GM18873 (cell line): ENCODE measurements around the gene GCNT4.

Source experiments
- ATAC-seq: cut with Tn5 transposase; IDR thresholded peaks from one replicate; pipeline ENCODE4 v1.9.1; 2021; ENCODE audit warnings: mild to moderate bottlenecking, moderate library complexity, moderate number of reproducible peaks; ENCODE audit not compliant: unreplicated experiment, low FRiP score

GCNT4 gene

GRCh38 chr5:75051217-75051751, 1.1 kb downstream of the GCNT4 start:
- no peak for ATAC-seq

DNA sequence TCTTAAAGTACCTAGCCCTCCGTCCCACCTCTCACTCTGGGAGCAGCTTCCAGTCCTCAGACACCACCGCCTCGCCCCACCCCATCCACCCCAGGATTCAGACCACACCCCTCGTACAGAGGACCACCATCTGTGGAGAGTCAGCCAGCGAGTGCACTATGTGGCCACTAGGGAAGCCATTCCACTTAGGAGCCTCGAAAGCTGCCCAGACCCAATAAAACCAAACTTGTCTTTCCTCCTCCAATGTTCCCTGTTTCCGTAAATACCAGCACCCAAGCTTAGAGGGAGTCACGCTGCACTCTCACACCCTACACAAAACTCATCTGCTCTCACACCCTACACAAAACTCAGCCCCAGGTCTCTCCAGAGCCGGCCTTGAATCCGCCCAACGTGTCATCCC, 1.9 kb downstream of the GCNT4 start:
- ATAC-seq, result no peak

DNA sequence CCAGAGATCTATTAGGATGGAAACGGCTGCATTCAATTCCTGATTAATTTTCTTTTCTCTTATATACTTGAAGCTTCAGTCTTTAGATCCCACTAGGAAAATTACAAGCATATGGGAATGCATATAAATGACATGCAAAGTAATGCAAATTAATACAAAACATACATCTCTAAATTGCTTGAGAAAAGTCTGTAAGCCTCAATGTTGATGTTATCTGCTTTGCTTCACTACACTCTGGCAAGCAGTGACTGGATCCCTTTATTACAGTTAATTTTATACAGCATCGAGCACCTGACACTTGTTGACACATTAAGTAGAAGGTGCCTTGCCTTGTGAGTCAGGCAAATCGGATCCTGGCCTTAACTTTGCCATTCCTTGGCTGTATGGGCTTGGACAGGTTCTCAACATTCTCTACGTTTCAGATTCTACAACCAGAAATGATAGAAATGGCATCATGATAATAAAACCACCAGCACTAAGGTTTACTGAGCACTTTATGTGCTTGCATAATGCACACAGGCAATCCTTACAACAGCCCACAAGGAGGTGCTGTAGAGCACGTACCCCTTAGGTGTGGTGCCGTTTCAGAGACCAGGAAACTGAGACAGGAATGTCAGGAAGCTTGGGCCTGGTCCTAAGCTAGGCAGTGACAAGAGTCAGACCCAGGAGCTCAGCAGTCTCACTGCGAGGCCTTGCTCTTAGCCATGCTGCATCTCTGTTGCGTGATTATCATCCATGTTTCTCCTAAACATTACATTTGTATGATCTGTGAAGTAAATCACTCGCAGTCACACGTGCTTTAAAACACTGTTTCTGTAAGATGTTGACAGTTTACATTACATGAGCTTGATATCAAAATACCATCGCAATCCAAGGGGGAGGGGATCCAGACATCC, 2.7 kb downstream of the GCNT4 start:
- ATAC-seq, result no peak

- no peak for ATAC-seq
These were observed 3.9 kb downstream of the GCNT4 start for GRCh38 chr5:75048457-75048953.

- ATAC-seq, result no peak
These were observed 5.0 kb downstream of the GCNT4 start for GRCh38 chr5:75047356-75047755.

DNA sequence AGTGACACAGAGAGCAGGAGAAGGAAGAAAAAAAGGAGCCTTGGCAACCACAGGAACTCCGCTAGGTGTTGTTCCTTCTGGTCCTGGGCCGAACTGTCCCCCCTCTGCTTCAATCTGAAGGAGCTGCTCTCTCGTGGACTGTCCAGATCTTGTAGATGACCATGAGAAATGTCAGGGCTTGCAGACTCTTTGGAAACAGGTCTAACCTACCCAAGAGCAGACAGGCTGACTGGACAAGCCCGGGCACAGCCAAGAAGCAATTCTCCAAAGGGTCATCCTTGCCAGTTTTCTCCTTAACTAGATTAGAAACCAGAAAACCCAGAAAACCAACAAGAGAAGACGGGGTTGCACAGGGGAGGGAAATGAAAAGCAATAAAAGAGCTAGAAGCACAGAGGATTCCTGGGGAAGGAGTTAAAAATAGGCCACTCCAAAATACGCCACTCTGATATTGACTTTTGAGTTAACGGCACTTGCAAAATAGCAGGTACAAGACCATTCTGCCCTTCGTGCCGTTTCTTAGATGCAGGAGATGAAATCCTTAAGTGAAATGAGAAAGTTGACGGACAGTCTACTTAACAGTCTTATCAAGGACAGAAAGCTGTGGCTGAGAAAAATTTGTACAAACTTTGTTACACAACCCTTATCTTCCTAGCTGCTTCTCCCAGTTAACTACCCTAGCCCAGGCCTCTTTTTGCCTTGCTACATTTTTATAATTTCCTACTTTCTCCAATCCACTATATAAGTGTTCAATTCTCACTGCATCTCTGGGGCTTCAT, 5.8 kb downstream of the GCNT4 start:
- ATAC-seq, result no peak

- no peak for ATAC-seq
These were observed 7.3 kb downstream of the GCNT4 start for GRCh38 chr5:75045071-75045470.

GRCh38 chr5:75044406-75044805, 8.0 kb downstream of the GCNT4 start:
- no peak for ATAC-seq

- no peak for ATAC-seq
These were observed 8.6 kb downstream of the GCNT4 start for GRCh38 chr5:75043633-75044264.

DNA sequence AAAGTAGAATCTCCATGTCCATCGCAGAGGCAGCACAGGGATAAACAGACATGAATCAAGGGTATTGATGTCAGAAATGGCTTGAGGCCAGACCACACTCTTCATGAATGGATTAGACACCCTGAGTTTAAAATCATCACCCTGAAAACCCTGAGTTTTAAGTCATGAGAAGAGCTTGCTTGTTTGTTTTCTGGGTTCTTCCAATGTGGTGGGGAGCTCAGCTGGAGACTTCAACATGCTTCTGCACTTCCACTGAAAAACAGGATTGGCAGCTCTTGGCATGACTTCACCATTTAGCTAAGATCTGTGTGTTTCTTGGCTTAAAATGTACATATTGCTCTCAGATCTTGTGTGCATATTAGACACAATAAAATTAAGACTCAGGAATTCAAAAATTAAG, 9.8 kb downstream of the GCNT4 start:
- no peak for ATAC-seq

- ATAC-seq, result no peak
These were observed 11.4 kb downstream of the GCNT4 start for GRCh38 chr5:75040973-75041372.

DNA sequence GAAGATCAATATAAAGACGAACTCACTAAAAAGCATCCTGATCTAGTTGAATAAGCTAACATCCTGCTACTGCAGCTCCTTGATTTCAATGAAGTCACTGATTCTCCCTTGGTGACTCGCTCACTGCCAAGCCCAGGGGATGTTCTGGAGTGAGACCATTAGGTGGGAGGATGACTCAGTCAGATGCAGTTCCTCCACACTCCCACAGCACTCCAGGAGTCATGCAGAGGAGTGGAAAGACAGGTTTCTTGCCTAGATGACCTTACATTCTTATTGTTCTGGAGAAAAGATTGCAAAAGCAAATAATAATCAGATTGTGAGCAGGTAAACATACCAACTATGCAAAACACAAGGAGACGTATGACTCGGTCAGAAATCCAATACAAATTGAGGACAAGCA, 15.3 kb downstream of the GCNT4 start:
- ATAC-seq, result no peak

DNA sequence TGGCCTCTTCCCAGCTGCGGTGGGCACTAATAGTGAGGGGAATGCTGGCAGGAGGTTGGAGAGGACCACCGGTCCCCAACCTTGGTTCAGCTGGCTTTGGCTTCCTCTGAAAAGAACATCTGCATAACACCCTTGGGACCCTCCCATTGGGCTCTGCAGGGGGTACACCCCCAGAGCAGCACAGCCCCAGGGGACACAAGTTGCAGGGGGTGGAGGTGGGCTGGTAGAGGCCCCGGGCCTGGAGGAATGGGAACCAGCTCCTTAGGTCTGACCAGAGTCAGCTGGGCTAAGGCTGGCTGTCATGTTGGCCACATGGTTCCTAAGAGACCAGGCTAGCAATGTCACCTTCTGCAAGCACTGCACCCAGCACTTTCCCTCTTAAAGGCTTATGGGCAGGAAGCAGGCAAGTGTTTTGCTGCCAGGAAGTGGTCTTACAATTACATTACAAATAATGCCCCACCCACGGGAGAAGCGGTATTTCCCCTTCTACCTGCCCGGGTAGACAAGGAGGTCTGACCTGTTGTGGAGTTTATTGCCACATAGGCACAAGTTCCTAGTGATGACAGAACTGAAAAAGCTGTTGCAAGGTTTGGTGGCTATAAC, 18.1 kb downstream of the GCNT4 start:
- no peak for ATAC-seq

- ATAC-seq, result no peak
These were observed 21.0 kb downstream of the GCNT4 start for GRCh38 chr5:75031366-75031765.

DNA sequence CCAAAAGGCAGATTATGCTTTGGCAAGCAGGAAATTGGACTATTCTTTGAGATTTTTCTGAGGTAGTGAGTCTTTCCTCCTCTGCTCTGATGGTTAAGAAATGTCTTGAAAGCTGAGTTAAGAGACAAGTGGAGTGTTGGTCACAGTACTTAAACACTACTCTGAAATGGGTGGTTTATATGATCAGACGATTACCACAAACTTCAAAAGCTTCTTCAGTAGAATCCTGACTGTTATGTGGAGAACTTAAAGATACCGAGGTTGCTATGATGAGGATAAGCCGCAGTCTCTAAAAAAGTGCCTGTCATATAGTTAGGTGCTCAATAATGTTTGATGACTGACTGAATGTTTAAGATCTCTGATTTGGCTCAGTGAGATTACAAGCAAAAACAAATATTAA, 24.3 kb downstream of the GCNT4 start:
- no peak for ATAC-seq

DNA sequence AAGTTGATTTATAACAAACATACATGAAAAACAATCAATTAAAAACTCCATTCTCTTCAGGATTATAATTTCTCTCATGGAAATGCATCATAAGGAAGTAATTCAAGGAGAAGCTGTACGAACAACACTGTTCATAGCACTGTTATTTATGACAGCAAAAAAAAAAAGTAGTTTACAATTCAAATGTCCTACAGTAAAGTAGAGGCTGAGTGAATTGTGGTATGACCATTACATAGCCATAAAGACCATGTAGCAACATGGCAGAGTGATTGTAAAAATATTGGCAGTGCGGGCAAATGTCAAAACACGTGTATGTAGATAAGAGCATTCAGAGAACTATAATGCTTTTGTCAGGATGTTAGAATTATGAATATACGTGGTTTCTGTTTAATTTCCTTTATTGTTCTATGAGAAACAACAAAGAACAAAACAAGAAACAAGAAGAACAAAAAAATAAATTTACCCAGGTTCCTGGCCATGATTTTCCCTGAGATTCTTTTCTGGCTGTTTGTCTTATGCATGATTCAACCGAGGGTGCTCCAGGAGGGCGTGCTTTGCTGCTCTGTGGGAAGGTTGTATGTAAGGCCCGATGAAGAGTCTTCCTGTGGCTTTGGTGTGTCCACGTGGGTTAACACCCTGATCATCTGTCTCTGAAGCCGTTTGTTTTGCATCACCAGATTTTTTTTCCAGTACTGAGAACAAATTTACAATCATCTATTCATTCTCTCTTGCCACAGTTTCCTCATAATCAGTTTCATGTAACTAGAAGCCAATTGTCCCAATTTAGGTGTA, 28.8 kb downstream of the GCNT4 start:
- ATAC-seq, result no peak

GRCh38 chr5:75021800-75022199, 30.6 kb downstream of the GCNT4 start:
- no peak for ATAC-seq

DNA sequence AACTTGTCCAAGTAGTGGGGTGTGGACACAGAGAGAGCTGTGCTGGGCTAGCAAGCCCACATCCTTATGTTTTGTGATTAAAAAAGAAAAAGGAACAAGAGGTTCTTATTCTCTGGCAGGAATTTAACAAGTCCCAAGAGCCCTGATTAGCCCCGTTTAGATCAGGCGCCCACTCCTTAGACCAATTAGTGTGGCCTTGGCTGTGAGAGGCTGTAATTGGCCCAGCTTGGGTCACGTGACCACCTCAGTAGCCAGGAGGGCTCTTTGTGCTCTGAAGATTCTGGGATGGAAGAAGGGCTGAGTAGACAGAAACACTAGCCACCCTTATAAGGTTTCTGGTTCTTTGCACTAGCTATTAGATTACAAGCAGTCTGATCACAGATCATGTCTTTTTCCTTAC, 31.1 kb downstream of the GCNT4 start:
- no peak for ATAC-seq

GRCh38 chr5:75020016-75020656, 32.2 kb downstream of the GCNT4 start:
- ATAC-seq, result no peak
